H1 (cell line): ENCODE measurements around the gene UIMC1. TPM values are rescaled to one million over a fixed set of nuclear protein-coding genes. Genes with fewer than 3 reads are reported as not detected.

Source experiments
- CBX5 ChIP-seq: fragments of 300-800, 300-1000 bp; sonication (generic); IDR thresholded peaks from 2 replicates; pipeline ENCODE4 v1.7.1; 2016; ENCODE audit warnings: antibody characterized with exemption, low read length, low read depth
- SP4 ChIP-seq: IDR thresholded peaks from 2 replicates; pipeline ENCODE4 v1.6.1; 2012; ENCODE audit warnings: low read length, inconsistent platforms
- TAF1 ChIP-seq: IDR thresholded peaks from 2 replicates; pipeline ENCODE4 v1.6.1; 2011; ENCODE audit warnings: mild to moderate bottlenecking, low read depth, low read length
- polyA plus RNA-seq, 7 experiments: library from polyadenylated mRNA; depleted of rRNA in 3 of 7; stranded (reverse) in 5 of 7; unstranded in 2 of 7; fragments of >200 nt in 5 of 7; fragments of 200-250 nt in 2 of 7; gene quantifications; 1 replicate in 5 of 7; 2 replicates in 1 of 7; 4 replicates in 1 of 7; pipeline versions ENCODE4 v1.2.1 to v1.2.3, GENCODE V29; 2011 to 2013; ENCODE audit warnings: missing spikeins in 2 of 7, mixed read lengths in 2 of 7
- total RNA-seq: library from RNA; stranded (reverse); fragmentation: NEBNext Ultra II Directional; extraction: Animal tissue kit (Norgen Biotek cat#: 25700); gene quantifications from 2 replicates; pipeline ENCODE4 v1.2.1, GENCODE V29; 2021

Gene UIMC1
- total and polyA plus RNA-seq, 2 of the 8 experiments (the other 6 are each of a cell fraction or from before 2014, with no cell fraction given), result 12.8 to 43.7 TPM

- TF ChIP-seq SP4 (no peak), TAF1 (no peak), CBX5 (no peak)
- TF ChIP-seq, all 59 proteins: peak for 0
These were observed 53.9 kb downstream of the UIMC1 start (continued) for GRCh38 chr5:176952531-176953193.
